GM23338 (cell line): ENCODE data around the gene RIPOR3. TPM values are rescaled to one million over a fixed set of nuclear protein-coding genes. Genes with fewer than 3 reads are reported as not detected.

Experiments
- ATAC-seq: fragments of 200-7000 bp; cut with Tn5 transposase; 3 replicates; pipeline ENCODE4 v1.9.1; 2020
- DNase-seq: peaks from one replicate; pipeline ENCODE4 v3.0.0-alpha.2; 2015; ENCODE audit warnings: low spot score
- H2AFZ ChIP-seq: fragments of 200-600 bp; sonication (generic); 2 replicates; pipeline ENCODE4 v1.8.0; 2016; ENCODE audit warnings: antibody characterized with exemption, mild to moderate bottlenecking, moderate library complexity
- H3F3A ChIP-seq: fragments of 200-600 bp; sonication (generic); replicated peaks from 2 replicates; pipeline ENCODE4 v1.8.0; 2017; ENCODE audit warnings: antibody characterized with exemption, mixed run types, low read depth
- H3K27ac ChIP-seq: fragments of 200-600 bp; sonication (generic); 2 replicates; pipeline ENCODE4 v1.6.1; 2016; ENCODE audit warnings: low read depth
- H3K27me3 ChIP-seq: fragments of 200-600 bp; sonication (generic); 2 replicates; pipeline ENCODE4 v1.8.0; 2016; ENCODE audit warnings: mild to moderate bottlenecking, mixed run types, moderate library complexity; ENCODE audit not compliant: insufficient read depth
- H3K36me3 ChIP-seq: fragments of 200-600 bp; sonication (generic); 2 replicates; pipeline ENCODE4 v1.8.0; 2016; ENCODE audit warnings: mild to moderate bottlenecking; ENCODE audit not compliant: insufficient read depth
- H3K4me1 ChIP-seq: fragments of 200-600 bp; sonication (generic); 2 replicates; pipeline ENCODE4 v1.8.0; 2016; ENCODE audit warnings: mild to moderate bottlenecking, moderate library complexity; ENCODE audit not compliant: insufficient read depth
- H3K4me2 ChIP-seq: fragments of 200-600 bp; sonication (generic); 2 replicates; pipeline ENCODE4 v1.7.1; 2017; ENCODE audit warnings: mixed run types
- H3K4me3 ChIP-seq: fragments of 200-600 bp; sonication (generic); 2 replicates; pipeline ENCODE4 v1.6.1; 2016; ENCODE audit warnings: mixed run types
- H3K79me2 ChIP-seq: fragments of 200-600 bp; sonication (generic); replicated peaks from 2 replicates; pipeline ENCODE4 v1.8.0; 2017; ENCODE audit warnings: mild to moderate bottlenecking; ENCODE audit not compliant: insufficient read depth
- H3K9me2 ChIP-seq: fragments of 200-600 bp; sonication (generic); 2 replicates; pipeline ENCODE4 v1.8.0; 2017; ENCODE audit not compliant: insufficient read depth
- H4K20me1 ChIP-seq: fragments of 200-600 bp; sonication (generic); replicated peaks from 2 replicates; pipeline ENCODE4 v1.8.0; 2017; ENCODE audit warnings: mild to moderate bottlenecking; ENCODE audit not compliant: insufficient read depth
- H3K27ac Mint-ChIP-seq: 2 replicates; pipeline ENCODE4 v1.8.0; 2020; ENCODE audit warnings: inconsistent platforms, mild to moderate bottlenecking, moderate library complexity, mixed read lengths
- H3K27me3 Mint-ChIP-seq: 3 replicates; pipeline ENCODE4 v1.8.0; 2022; ENCODE audit warnings: low read depth, mild to moderate bottlenecking, moderate library complexity, mixed read lengths, inconsistent platforms; ENCODE audit not compliant: insufficient read depth, poor library complexity
- H3K36me3 Mint-ChIP-seq: 3 replicates; pipeline ENCODE4 v1.8.0; 2021; ENCODE audit warnings: low read depth, mild to moderate bottlenecking, inconsistent platforms, moderate library complexity, mixed read lengths
- H3K4me1 Mint-ChIP-seq: 3 replicates; pipeline ENCODE4 v1.8.0; 2020; ENCODE audit warnings: mild to moderate bottlenecking, inconsistent platforms, mixed read lengths
- H3K4me3 Mint-ChIP-seq: 3 replicates; pipeline ENCODE4 v1.8.0; 2021; ENCODE audit warnings: moderate library complexity, mild to moderate bottlenecking, inconsistent platforms, mixed read lengths
- H3K9me3 Mint-ChIP-seq: 3 replicates; pipeline ENCODE4 v1.8.0; 2020; ENCODE audit warnings: moderate library complexity, mild to moderate bottlenecking, inconsistent platforms, mixed read lengths
- EZH2phosphoT487 ChIP-seq: fragments of 200-600 bp; sonication (generic); IDR thresholded peaks from one replicate; pipeline ENCODE4 v1.8.1; 2018; ENCODE audit warnings: antibody characterized with exemption; ENCODE audit not compliant: unreplicated experiment
- JUNB ChIP-seq: IDR thresholded peaks from one replicate; pipeline ENCODE4 v1.6.1; 2016; ENCODE audit warnings: antibody characterized with exemption; ENCODE audit not compliant: unreplicated experiment
- POLR2AphosphoS5 ChIP-seq: IDR thresholded peaks from 2 replicates; pipeline ENCODE4 v1.6.1; 2016; ENCODE audit warnings: antibody characterized with exemption, low read depth
- ZNF114 ChIP-seq: fragments of 250-450 bp; sonication (Bioruptor Pico); IDR thresholded peaks from 2 replicates; pipeline ENCODE4 v1.5.0; 2020; ENCODE audit warnings: mild to moderate bottlenecking, moderate library complexity
- polyA plus RNA-seq: library from polyadenylated mRNA; unstranded; fragments of >200 nt; fragmentation: Nextera tagmentation; extraction: Ambion mirVana; gene quantifications from 2 replicates; pipeline ENCODE4 v1.2.1, GENCODE V29; 2016
- total RNA-seq: library from RNA; depleted of rRNA; stranded (reverse); fragments of >200 nt; shearing (Covaris generic); gene quantifications from 2 replicates; pipeline ENCODE4 v1.2.3, GENCODE V29; 2014
- TF ChIP-seq, protein P1 (sequence below): fragments of 250-450 bp; sonication (Bioruptor Pico); IDR thresholded peaks from 2 replicates; pipeline ENCODE4 v1.5.0; 2020; ENCODE audit warnings: mild to moderate bottlenecking, moderate library complexity

Gene RIPOR3
- total and polyA plus RNA-seq, 2 experiments from 2014 or later = 4.9 to 6.3 TPM

DNA sequence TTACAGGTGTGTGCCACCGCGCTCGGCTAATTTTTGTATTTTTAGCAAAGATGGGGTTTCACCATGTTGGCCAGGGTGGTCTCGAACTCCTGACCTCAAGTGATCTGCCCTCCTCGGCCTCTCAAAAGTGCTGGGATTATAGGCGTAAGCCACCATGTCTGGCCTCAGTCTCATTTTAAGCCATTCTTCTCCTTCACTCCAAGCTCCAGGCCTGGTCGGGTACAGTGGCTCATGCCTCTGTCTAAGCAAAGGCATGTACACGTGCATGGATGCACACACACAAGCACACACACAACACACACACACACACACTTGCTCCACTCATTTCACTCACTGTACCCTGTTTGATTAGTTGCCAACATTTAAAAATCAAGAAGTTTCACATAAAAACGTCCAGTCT is 32.3 kb upstream of the RIPOR3 start (continued):
- TF ChIP-seq, protein P1, sequence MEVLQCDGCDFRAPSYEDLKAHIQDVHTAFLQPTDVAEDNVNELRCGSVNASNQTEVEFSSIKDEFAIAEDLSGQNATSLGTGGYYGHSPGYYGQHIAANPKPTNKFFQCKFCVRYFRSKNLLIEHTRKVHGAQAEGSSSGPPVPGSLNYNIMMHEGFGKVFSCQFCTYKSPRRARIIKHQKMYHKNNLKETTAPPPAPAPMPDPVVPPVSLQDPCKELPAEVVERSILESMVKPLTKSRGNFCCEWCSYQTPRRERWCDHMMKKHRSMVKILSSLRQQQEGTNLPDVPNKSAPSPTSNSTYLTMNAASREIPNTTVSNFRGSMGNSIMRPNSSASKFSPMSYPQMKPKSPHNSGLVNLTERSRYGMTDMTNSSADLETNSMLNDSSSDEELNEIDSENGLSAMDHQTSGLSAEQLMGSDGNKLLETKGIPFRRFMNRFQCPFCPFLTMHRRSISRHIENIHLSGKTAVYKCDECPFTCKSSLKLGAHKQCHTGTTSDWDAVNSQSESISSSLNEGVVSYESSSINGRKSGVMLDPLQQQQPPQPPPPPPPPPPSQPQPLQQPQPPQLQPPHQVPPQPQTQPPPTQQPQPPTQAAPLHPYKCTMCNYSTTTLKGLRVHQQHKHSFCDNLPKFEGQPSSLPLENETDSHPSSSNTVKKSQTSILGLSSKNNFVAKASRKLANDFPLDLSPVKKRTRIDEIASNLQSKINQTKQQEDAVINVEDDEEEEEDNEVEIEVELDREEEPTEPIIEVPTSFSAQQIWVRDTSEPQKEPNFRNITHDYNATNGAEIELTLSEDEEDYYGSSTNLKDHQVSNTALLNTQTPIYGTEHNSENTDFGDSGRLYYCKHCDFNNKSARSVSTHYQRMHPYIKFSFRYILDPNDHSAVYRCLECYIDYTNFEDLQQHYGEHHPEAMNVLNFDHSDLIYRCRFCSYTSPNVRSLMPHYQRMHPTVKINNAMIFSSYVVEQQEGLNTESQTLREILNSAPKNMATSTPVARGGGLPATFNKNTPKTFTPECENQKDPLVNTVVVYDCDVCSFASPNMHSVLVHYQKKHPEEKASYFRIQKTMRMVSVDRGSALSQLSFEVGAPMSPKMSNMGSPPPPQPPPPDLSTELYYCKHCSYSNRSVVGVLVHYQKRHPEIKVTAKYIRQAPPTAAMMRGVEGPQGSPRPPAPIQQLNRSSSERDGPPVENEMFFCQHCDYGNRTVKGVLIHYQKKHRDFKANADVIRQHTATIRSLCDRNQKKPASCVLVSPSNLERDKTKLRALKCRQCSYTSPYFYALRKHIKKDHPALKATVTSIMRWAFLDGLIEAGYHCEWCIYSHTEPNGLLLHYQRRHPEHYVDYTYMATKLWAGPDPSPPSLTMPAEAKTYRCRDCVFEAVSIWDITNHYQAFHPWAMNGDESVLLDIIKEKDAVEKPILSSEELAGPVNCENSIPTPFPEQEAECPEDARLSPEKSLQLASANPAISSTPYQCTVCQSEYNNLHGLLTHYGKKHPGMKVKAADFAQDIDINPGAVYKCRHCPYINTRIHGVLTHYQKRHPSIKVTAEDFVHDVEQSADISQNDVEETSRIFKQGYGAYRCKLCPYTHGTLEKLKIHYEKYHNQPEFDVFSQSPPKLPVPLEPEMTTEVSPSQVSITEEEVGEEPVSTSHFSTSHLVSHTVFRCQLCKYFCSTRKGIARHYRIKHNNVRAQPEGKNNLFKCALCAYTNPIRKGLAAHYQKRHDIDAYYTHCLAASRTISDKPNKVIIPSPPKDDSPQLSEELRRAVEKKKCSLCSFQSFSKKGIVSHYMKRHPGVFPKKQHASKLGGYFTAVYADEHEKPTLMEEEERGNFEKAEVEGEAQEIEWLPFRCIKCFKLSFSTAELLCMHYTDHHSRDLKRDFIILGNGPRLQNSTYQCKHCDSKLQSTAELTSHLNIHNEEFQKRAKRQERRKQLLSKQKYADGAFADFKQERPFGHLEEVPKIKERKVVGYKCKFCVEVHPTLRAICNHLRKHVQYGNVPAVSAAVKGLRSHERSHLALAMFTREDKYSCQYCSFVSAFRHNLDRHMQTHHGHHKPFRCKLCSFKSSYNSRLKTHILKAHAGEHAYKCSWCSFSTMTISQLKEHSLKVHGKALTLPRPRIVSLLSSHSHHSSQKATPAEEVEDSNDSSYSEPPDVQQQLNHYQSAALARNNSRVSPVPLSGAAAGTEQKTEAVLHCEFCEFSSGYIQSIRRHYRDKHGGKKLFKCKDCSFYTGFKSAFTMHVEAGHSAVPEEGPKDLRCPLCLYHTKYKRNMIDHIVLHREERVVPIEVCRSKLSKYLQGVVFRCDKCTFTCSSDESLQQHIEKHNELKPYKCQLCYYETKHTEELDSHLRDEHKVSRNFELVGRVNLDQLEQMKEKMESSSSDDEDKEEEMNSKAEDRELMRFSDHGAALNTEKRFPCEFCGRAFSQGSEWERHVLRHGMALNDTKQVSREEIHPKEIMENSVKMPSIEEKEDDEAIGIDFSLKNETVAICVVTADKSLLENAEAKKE = no peak
- TF ChIP-seq ZNF114 (CRISPR knock-in tag) = no peak

DNA sequence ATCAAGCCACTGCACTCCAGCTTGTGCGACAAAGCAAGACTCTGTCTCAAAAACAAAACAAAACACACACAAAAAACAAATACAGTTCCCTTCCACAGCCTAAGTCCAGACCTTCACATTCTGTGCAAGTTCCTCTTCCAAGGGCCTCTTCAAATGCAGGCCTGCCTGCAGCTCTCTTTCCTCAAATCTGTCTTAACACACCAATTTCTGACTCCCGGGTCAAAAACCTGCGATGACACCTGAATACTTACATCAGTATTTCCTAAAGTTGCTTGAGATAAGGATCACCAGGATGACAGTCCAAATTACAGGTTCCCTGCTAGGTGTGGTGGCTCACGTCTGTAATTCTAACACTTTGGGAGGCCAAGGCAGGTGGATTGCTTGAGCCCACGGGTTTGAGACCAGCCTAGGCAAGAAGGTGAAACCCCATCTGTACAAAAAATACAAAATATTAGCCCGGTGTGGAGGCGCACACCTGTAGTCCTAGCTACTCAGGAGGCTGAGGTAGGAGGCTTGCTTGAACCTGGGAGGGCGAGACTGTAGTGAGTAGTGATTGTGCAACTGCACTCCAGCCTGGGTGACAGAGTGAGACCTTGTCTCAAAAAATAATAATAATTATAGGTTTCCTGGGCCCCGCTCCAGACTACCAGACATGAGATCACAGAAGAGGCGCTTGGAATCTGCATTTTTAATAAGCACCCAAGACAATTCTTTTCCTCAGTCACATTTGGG is 31.2 kb upstream of the RIPOR3 start:
- Mint-ChIP-seq H3K27me3 (peaks cover 3% of the 10 kb centered on the region), H3K9me3 (no peaks in the 10 kb centered on the region), H3K4me1 (peaks cover 9% of the 10 kb centered on the region), H3K36me3 (no peaks in the 10 kb centered on the region), H3K4me3 (no peak overlapping the region), H3K27ac (no peak overlapping the region)
- H3K79me2 ChIP-seq = no peaks in the 10 kb centered on the region
- H4K20me1 ChIP-seq = no peaks in the 10 kb centered on the region
- peaks cover 13% of the 10 kb centered on the region for H3K4me1 ChIP-seq
- DNase-seq (no peak), ATAC-seq (no peak)
- H3K9me2 ChIP-seq = no peaks in the 10 kb centered on the region
- no peak overlapping the region for H3K27ac ChIP-seq
- H3F3A ChIP-seq = no peaks in the 10 kb centered on the region
- no peak overlapping the region for H3K4me2 ChIP-seq
- peak overlapping the region; percentile 81 for H2AFZ ChIP-seq
- TF ChIP-seq EZH2phosphoT487 = no peak
- no peak for TF ChIP-seq POLR2AphosphoS5
- TF ChIP-seq JUNB = no peak
- no peak overlapping the region for H3K4me3 ChIP-seq
- H3K27me3 ChIP-seq = no peaks in the 10 kb centered on the region
- H3K36me3 ChIP-seq = no peaks in the 10 kb centered on the region
